Caco-2 (cell line): Measurements from ENCODE around the gene NCOR2. TPM values are rescaled to one million over a fixed set of nuclear protein-coding genes. Genes with fewer than 3 reads are reported as not detected.

ENCODE experiments used
- BruUV-seq: library from RNA; stranded (reverse); fragments of 400-500 nt; replicated peaks from 2 replicates; lab custom pipeline; 2021; lab: Mats Ljungman, UMichigan
- CTCF ChIA-PET: fragments of 300-600 bp; sonication (Branson Sonifier 250); formaldehyde crosslinking; loops from one replicate; lab custom pipeline; 2022; ENCODE audit warnings: antibody characterized with exemption; lab: Charles Lee
- POLR2A ChIA-PET: fragments of 300-600 bp; sonication (Branson Sonifier 250); formaldehyde crosslinking; loops from one replicate; lab custom pipeline; 2022; ENCODE audit warnings: antibody characterized with exemption; lab: Charles Lee
- DNase-seq, 2 experiments: peaks; one replicate each; pipeline versions ENCODE4 v3.0.0 to v3.0.0-alpha.2; 2020 to 2022
- H3K27me3 ChIP-seq: replicated peaks from 2 replicates; pipeline ENCODE4 v1.6.0; 2011; ENCODE audit warnings: low read length; ENCODE audit not compliant: control insufficient read depth, insufficient read depth
- H3K36me3 ChIP-seq: 2 replicates; pipeline ENCODE4 v1.5.1; 2011; ENCODE audit warnings: low read length; ENCODE audit not compliant: control insufficient read depth, insufficient read depth
- H3K4me1 ChIP-seq: fragments of 250-450 bp; sonication (Bioruptor Pico); 2 replicates; pipeline ENCODE4 v1.5.1; 2020; ENCODE audit warnings: mild to moderate bottlenecking
- H3K4me3 ChIP-seq: 2 replicates; pipeline ENCODE4 v1.5.1; 2011; ENCODE audit warnings: low read depth, mild to moderate bottlenecking, control low read depth, low read length
- H3K9me3 ChIP-seq: fragments of 250-450 bp; sonication (Bioruptor Pico); 2 replicates; pipeline ENCODE4 v1.5.1; 2020; ENCODE audit warnings: mild to moderate bottlenecking, moderate library complexity
- H3K27ac Mint-ChIP-seq: one replicate; pipeline ENCODE4 v1.8.0; 2022; ENCODE audit warnings: mixed read lengths; ENCODE audit not compliant: unreplicated experiment
- H3K27me3 Mint-ChIP-seq: one replicate; pipeline ENCODE4 v1.8.0; 2022; ENCODE audit warnings: mixed read lengths; ENCODE audit not compliant: insufficient read depth, unreplicated experiment
- H3K36me3 Mint-ChIP-seq: one replicate; pipeline ENCODE4 v1.8.0; 2022; ENCODE audit warnings: mild to moderate bottlenecking, mixed read lengths; ENCODE audit not compliant: insufficient read depth, unreplicated experiment
- H3K4me1 Mint-ChIP-seq: one replicate; pipeline ENCODE4 v1.8.0; 2022; ENCODE audit warnings: low read depth, mixed read lengths; ENCODE audit not compliant: unreplicated experiment
- H3K4me3 Mint-ChIP-seq: one replicate; pipeline ENCODE4 v1.8.0; 2022; ENCODE audit warnings: mild to moderate bottlenecking, moderate library complexity, mixed read lengths; ENCODE audit not compliant: unreplicated experiment
- H3K9me3 Mint-ChIP-seq: one replicate; pipeline ENCODE4 v1.8.0; 2022; ENCODE audit warnings: mixed read lengths; ENCODE audit not compliant: unreplicated experiment
- intact Hi-C: fragments of 100-400 bp; cut with micrococcal nuclease; formaldehyde crosslinking; loops from one replicate; pipeline ENCODE4 v1.10.0; 2022; ENCODE audit not compliant: unreplicated experiment
- total RNA-seq: library from RNA; stranded (reverse); gene quantifications from 2 replicates; pipeline ENCODE4 v1.2.3, GENCODE V29; 2022
- TF ChIP-seq, protein P1 (sequence below), 2 experiments: fragments of 200-600 bp in 1 of 2; IDR thresholded peaks; 1 replicate in 1 of 2; 2 replicates in 1 of 2; pipeline versions ENCODE4 v1.5.1 to v1.8.0; 2011 to 2022; ENCODE audit warnings: antibody characterized with exemption in 1 of 2, control low read depth in 1 of 2, inconsistent platforms in 1 of 2, low read depth in 1 of 2, low read length in 1 of 2, mild to moderate bottlenecking in 1 of 2, moderate library complexity in 1 of 2; ENCODE audit not compliant: insufficient read depth in 1 of 2, severe bottlenecking in 1 of 2, unreplicated experiment in 1 of 2

Gene NCOR2
- total RNA-seq, 1 experiment from 2014 or later: 250 TPM

DNA sequence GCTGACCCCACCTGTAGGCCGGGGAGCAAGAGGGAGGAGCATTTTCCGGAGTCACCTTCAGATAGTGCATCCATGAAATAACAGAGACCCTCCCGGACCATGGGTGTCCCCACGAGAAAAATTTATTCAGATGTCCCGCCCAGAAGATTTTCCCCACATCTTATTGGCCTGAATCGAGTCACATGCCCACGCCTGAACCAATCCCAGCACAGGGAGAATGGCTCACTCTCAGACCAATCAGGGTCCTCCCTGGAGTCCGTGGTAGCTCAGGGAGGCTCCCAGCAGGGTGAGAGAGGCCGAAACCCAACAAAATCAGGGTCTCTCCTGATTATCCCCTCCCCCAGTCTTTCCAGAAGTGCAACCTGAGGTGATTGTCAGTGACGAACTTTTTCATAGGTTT, 16.4 kb upstream of the NCOR2 start:
- no peaks in the 10 kb centered on the region for H3K36me3 ChIP-seq
- H3K27me3 ChIP-seq: no peaks in the 10 kb centered on the region
- BruUV-seq: no TSS peak
- ChIA-PET POLR2A (no interaction called here), CTCF (interaction anchor here (0.7 kb wide), 1 partner anchor 118 kb away, joined by 3 read pairs; no protein-coding TSS in a partner anchor)
- no peak overlapping the region for H3K4me3 Mint-ChIP-seq
- intact Hi-C loops: no loop called here
- peaks cover 6% of the 10 kb centered on the region for H3K4me1 Mint-ChIP-seq
- no peaks in the 10 kb centered on the region for H3K9me3 Mint-ChIP-seq
- H3K4me3 ChIP-seq: no peak overlapping the region
- H3K27me3 Mint-ChIP-seq: no peaks in the 10 kb centered on the region
- no peak for DNase-seq
- H3K4me1 ChIP-seq: peaks cover 8% of the 10 kb centered on the region; the same call in 1 of the 2 replicates
- TF ChIP-seq, protein P1, sequence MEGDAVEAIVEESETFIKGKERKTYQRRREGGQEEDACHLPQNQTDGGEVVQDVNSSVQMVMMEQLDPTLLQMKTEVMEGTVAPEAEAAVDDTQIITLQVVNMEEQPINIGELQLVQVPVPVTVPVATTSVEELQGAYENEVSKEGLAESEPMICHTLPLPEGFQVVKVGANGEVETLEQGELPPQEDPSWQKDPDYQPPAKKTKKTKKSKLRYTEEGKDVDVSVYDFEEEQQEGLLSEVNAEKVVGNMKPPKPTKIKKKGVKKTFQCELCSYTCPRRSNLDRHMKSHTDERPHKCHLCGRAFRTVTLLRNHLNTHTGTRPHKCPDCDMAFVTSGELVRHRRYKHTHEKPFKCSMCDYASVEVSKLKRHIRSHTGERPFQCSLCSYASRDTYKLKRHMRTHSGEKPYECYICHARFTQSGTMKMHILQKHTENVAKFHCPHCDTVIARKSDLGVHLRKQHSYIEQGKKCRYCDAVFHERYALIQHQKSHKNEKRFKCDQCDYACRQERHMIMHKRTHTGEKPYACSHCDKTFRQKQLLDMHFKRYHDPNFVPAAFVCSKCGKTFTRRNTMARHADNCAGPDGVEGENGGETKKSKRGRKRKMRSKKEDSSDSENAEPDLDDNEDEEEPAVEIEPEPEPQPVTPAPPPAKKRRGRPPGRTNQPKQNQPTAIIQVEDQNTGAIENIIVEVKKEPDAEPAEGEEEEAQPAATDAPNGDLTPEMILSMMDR (IDR thresholded peaks at IDR 0.05; ENCODE audit: insufficient read depth in 1 of 2, low read depth in 1 of 2, low read length in 1 of 2, severe bottlenecking in 1 of 2, unreplicated experiment in 1 of 2): no peak
- H3K9me3 ChIP-seq: 0 out of 2 replicates have a peak, but pooled peaks cover 4% of the 10 kb centered on the region
- H3K36me3 Mint-ChIP-seq: no peaks in the 10 kb centered on the region
- no peak overlapping the region for H3K27ac Mint-ChIP-seq

DNA sequence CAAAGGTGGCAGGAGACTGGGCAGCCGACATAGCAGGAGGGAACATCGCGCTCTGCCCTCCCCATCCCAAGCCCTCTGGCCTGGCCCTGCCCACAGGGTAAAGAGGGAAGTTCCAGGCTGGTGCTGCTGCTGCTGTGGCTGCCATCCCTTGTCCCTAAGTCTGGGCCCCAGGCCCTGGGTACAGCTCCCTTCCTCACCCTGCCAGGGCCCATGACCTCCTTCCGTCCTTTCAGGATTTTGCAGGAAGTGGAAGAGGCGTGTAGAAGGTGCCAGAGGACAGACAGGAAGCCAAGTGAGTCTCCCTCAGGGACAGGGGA, 14.7 kb upstream of the NCOR2 start:
- H3K9me3 Mint-ChIP-seq: no peaks in the 10 kb centered on the region

DNA sequence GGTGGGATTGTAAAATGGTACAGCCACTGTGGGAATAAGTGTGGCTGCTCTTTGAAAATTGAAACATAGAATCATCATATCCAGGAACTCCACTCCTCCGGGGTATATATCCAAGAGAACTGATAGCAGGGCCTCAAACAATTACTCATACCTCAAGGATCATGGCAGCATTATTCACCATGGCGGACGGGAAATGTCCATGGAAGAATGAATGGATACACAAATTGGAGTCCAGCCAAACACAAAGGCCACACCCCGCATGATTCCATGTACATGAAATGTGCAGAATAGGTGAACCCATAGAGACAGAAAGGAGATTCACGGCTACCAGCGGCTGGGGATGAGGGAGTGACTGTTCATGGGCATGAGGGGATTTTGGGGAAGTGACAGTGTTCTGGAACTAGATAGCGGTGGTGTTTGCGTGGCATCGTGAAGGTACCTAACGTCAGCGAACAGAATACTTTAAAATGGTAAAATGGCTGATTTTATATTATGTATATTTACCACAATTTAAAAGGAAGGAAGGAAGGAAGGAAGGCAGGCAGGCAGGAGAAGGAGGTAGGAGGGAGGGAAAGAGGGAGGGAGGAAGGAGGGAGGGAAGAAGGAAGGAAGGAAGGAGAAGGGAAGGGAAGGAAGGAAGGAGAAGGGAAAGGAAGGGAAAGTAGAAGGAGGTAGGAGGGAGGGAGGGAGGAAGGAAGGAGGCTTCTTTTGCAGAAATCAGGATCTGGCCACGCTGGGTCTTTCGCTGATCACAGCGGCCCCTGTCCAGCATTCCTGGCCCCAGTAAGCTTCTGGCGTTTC, 14.1 kb upstream of the NCOR2 start:
- Histone ChIP-seq H3K4me1 (0 out of 2 replicates have a peak, but pooled peaks cover under 1% of the 10 kb centered on the region), H3K27me3 (no peaks in the 10 kb centered on the region), H3K36me3 (no peaks in the 10 kb centered on the region), H3K4me3 (no peak overlapping the region), H3K9me3 (0 out of 2 replicates have a peak, but pooled peaks cover 8% of the 10 kb centered on the region)
- H3K9me3 Mint-ChIP-seq: no peaks in the 10 kb centered on the region
- BruUV-seq: no TSS peak
- H3K27ac Mint-ChIP-seq: no peak overlapping the region
- no peaks in the 10 kb centered on the region for H3K27me3 Mint-ChIP-seq
- intact Hi-C loops: no loop called here
- ChIA-PET POLR2A (no interaction called here), CTCF (no interaction called here)
- no peaks in the 10 kb centered on the region for H3K4me1 Mint-ChIP-seq
- H3K36me3 Mint-ChIP-seq: no peaks in the 10 kb centered on the region
- TF ChIP-seq, protein P1 (IDR thresholded peaks at IDR 0.05; ENCODE audit: insufficient read depth in 1 of 2, low read depth in 1 of 2, low read length in 1 of 2, severe bottlenecking in 1 of 2, unreplicated experiment in 1 of 2): no peak
- no peak overlapping the region for H3K4me3 Mint-ChIP-seq
- DNase-seq: no peak

More for the DNA sequence above, 14.7 kb upstream of the NCOR2 start:
- DNase-seq: no peak
- no peak overlapping the region for H3K4me3 ChIP-seq
- H3K27me3 ChIP-seq: no peaks in the 10 kb centered on the region
- intact Hi-C loops: no loop called here
- POLR2A ChIA-PET: no interaction called here
- no peak overlapping the region for H3K4me3 Mint-ChIP-seq
- BruUV-seq: no TSS peak
- H3K4me1 Mint-ChIP-seq: no peaks in the 10 kb centered on the region
- peaks cover 6% of the 10 kb centered on the region; the same call in 1 of the 2 replicates for H3K4me1 ChIP-seq
- 0 out of 2 replicates have a peak, but pooled peaks cover 4% of the 10 kb centered on the region for H3K9me3 ChIP-seq
- H3K36me3 ChIP-seq: no peaks in the 10 kb centered on the region
- TF ChIP-seq, protein P1 (IDR thresholded peaks at IDR 0.05; ENCODE audit: insufficient read depth in 1 of 2, low read depth in 1 of 2, low read length in 1 of 2, severe bottlenecking in 1 of 2, unreplicated experiment in 1 of 2): no peak
- no peaks in the 10 kb centered on the region for H3K36me3 Mint-ChIP-seq
- CTCF ChIA-PET: no interaction called here
- no peak overlapping the region for H3K27ac Mint-ChIP-seq
- no peaks in the 10 kb centered on the region for H3K27me3 Mint-ChIP-seq
